HG02571 (cell line): ENCODE data around the gene BTG1.
"Not testable (repeated sequence)": the region's sequence is repeated elsewhere in the genome, so short reads cannot be mapped to it uniquely, and the experiment has no call there.

Experiments used
- ATAC-seq: cut with Tn5 transposase; IDR thresholded peaks from one replicate; pipeline ENCODE4 v1.9.1; 2021; ENCODE audit warnings: mild to moderate bottlenecking, moderate library complexity; ENCODE audit not compliant: unreplicated experiment

BTG1 gene

DNA sequence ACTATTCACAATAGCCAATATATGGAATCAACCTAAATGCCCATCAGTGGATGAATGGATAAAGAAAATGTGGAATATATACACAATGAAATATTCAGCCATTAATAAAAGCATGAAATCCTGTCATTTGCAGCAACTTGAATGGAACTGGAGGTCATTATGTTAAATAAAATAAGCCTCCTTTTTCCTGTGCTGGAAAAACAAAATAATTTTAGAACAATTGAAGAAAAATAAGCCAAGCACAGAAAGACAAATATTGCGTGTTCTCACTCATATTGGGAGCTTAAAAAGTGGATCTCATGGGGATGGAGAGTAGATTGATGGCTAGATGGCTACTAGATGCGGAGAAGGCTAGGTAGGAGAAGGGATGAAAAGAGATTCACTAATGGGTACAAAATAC, 6.3 kb upstream of the BTG1 start:
- no peak for ATAC-seq

DNA sequence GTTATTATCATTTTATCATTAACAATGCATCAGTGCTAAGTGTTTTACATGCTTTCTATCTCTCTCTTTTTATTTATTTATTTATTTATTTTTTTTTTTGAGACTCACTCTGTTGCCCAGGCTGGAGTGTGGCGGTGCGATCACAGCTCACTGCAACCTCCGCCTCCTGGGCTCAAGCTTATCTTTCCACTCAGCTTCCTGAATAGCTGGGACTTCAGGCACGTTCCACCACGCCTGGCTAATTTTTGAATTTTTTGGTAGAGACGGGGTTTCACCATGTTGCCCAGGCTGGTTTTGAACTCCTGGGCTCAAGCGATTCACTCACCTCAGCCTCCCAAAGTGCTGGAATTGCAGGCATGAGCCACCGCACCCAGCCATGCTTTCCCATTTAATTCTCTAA, 3.9 kb upstream of the BTG1 start:
- no peak for ATAC-seq

DNA sequence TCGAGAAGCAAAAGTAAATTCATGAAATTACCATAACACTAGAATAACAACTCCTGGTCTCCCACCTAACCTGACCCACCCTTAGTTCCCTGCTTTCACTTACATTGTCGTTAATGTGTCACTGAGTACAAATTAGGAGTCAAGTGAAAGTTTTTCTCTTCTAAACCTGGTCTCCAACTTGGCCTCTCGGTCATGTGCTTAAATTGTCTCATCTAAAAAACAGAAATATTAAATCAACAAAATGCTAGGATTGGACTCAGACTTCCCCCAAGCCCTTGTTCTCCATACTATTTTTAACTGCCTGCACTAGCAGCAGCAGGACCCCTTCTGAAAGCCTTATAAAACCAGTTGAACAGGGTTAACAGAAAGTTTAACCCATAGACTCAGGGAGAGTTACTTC, 1.8 kb upstream of the BTG1 start:
- ATAC-seq, result no peak

DNA sequence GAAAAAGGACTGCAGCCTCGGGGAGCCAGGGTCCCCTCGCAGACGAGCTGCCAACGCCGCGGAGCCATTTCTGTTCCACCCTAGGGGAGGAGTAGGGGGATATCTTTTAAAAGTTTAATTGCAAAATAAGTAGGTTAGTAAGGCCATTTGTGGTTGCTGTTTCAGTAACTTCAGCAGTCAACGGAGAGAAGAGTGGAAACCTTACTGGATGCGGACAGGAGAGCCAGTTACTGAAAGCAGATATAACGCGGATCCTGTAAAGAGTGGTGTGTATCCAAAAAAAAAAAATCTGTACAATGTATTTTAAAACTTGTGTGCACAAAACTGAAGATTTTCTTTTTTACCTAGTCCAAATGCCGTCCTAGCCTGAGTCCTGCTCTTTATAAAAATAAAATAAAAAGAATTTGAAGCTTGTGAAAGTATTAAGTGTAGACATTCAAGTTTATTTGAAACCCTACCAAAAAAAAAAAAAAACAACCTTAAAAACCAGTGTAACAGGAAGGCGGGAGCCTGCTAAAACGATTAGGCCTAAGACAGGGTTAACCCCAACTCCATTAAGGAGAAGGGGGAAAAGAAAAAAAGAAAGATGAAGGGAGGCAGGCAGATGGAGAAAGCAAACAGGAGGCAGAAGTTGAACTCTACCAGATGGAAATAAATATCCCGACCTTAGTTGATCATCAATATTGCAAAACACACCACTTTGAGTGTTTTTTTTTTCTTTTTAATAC, 1.0 kb upstream of the BTG1 start:
- no peak for ATAC-seq

DNA sequence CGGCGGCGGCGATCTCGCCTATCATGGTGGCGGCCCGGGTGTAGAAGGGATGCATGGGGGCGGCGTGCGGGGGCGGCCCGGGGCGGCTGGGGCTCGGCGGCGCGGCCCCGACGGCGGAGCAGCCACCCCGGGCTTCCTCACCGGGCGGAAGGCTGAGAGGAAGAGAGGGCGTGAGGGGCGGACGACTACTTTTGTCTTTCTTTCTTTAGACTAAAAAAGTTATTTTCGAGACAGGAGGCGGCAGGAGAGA, 240 bp downstream of the BTG1 start:
- ATAC-seq, result peak; percentile 7

DNA sequence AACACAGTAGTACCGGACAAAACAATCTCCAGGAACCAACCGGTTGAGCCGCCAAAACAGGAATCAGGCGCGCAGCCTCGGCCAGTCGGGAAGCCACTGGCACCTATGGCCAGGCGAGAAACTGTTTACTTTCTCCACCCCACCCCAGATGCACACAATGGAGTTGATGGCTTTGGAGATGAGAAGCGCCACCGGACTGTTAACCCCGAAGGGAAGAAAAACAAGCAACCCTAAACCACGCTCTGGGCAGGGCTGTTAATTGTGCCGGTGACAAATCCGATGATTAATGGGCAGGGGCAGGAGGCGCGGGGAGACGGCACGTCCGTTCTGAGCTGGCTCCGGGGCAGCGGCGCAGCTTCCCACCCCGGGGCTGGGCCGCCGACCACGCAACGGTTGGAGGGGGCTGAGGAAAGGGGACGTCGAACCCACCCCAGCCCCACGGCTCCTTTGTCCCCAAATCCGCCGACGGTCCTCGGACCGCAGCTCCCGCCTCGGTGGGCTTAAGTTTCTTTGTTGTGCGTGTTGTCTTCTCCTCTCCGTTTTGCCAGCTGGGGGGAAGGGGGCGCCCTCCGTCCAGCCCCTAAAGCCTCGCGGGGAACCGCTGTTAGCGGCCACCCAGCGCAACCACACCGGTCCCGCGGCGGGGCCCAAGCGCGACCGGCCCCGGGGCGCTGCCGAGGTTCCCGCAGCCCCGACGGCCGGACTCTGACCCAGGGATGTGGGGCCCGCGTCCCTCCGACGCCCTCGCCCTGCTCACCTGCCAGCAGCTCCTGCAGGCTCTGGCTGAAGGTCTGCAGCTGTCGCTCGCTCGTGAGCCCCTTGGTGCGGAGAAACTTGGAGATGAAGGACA, 790 bp downstream of the BTG1 start:
- ATAC-seq, result peak; percentile 3

DNA sequence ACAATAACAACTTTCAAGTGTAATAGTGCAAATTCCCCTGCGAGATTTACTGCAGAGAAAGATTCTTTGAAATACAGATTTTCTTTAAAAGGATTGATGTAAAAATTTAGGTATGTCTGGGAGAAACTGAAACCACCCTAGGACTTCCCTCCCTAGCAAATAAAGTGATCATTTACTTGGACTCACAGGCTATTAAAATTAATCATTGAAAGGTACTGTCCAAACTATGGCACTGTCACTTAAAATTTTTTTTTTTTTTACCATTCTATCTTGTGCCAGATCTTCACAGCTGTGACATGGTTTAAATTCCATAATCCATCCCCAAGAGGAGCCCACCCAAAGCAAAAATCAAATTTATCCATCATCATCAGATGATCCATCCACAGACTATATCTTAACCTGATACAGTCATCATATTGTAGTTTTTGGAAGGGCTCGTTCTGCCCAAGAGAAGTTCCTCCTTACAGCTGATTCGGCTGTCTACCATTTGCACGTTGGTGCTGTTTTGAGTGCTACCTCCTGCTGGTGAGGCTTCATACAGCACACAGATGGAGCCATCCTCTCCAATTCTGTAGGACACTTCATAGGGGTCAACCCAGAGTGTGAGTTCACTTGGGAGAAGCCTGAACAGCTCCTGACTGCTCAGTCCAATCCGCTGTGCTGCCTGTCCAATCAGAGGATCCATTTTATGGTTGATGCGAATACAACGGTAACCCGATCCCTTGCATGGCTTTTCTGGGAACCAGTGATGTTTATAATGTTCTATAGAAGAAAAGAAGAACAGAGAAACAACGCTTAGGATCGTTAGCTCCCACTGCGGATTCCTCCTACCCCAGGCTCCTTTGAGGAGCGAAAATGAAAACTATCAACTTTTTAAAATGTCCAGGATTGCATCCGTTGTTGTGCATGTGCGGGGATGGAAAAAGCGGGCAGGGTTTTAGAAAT, 1.7 kb downstream of the BTG1 start:
- ATAC-seq, result peak; percentile 15

DNA sequence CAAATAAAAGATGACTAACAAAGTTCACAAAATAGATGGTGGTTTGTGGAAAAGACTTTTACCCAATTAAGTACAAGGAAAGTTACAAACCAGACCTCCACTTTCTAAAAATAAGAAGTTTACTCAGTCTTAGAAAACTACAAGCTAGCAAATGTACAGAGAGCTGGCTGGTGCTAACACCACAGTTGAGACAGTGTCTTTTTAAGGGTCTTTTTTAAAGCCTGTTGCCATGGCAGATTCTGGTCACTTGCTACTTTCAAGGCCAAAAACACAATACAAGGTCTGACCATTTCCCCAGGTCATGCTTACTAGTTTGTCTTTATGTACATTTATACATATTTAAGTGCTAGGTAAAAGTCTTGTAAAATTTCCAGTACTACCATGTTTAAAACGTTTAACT, 2.4 kb downstream of the BTG1 start:
- ATAC-seq, result no peak

DNA sequence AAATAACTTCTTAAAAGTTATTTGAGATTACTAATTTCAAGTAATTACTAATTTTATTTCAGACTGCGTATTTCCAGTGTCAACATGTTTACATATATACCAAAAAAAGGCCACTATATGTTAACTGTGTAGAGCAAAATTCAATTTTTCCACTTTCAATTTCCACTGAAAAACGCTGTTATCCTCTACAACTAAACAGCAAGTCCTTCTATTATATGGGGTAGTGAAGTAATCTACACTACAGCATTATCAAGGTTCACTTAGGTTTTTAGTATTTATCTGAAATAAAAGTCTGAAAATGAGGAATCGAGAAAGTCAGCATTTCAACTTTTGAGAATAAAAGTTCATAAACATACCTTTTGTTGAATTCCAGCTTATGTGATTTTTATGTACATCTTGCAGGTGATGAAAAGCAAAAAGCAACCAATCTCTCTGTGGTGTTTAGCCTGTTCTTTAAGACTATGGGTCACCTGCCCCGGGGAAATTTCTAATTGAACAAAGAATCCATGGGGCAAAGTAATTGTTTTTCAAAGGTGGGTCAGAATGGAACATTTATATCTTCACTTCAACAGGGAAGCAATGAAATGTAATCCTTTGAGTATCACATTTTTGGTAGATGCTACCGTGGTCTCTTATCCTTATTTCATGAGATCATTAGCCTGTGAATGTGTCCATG, 3.3 kb downstream of the BTG1 start:
- no peak for ATAC-seq

DNA sequence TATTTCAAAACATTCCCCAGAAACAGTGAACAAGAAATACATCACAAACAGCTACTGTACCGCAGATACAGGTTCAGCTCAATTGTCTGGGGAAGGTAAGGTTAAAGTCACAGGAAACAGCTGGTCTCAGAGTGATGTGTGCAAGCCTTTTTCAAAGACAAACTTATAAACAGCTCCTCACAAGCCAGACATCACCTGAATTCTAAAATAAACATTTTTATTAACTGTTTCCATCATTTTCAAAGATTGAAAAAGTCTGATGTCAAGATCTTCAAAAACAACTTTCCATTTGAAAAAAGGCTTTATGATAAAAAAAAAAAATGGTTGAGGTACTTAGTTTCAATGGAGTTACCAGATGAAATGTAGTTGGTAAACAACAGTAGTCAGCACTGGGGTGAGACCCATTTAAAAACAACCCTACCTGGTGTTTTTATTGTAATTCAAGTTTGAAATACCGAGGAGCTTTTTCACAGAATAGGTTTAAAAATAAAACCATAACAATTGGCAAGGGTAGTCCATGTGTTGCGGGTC, 4.0 kb downstream of the BTG1 start:
- ATAC-seq, result no peak

DNA sequence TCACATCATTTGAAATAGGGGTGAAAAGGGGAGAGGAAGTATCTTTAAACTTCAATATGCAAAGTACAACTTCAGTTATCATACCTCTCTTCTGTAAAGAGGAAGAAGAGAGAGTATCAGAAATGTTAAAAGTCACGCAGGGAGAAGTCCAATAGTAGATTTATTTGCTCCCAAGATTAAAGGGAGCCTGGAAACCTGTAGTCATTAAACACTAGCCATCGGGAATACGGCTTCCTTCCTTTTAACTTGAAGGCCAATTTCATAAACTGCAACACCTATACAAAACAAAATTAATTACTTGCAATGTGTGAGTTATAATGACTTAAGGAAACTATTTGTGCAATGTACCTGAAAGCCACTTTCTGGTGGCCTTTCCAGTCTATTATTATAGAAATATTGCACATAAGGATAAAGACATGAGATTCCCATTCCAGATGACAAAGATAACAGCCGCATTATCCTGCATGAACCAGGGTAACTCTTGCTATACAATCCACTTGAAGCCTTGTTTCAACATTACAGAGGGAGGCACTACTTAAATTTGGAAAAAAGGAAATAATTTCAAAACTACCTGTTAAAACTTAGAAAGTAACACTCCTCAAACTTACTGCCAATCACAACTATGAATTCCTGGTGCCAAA, 4.6 kb downstream of the BTG1 start:
- no peak for ATAC-seq

DNA sequence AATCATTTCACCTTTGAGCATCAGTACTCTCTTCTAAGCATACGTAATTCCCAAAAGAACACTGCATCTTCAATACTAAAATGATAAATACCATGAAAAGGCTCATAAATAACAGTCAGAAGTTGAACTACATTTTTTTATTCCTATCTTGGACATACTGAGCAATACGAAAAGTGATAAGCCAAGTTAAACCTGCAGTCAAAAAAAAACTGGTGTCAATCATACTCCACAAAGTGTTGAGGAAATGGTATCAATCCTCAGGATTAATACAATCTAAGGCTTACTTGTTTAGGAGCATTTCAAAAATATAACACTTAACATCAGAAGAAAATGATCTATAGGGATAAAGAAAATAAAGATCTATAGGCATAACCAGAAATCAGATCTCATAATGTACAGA, 5.5 kb downstream of the BTG1 start:
- ATAC-seq, result no peak

DNA sequence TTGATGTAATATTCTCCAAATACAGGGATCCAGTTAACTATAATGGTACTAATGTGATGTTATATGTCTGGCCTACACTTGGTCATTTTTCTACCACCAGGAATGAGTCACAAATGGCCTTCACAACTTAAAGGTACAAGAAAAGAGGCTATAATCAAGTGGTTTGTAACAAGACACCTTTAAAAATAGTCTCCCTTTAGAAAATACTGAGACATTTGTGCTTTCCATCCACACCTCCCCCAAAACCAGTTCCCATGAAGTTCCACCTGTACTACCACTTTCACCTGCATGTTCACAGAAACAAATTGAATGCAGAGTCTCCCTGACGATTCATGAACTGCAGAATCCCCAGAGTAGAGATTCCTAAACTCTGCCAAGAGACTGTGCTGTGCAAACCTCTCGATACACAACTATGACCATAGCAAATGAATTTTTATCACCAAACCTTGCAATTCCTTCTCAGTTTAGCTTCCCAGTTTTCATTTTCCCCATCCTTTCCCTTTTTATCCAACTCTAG, 6.0 kb downstream of the BTG1 start:
- no peak for ATAC-seq

DNA sequence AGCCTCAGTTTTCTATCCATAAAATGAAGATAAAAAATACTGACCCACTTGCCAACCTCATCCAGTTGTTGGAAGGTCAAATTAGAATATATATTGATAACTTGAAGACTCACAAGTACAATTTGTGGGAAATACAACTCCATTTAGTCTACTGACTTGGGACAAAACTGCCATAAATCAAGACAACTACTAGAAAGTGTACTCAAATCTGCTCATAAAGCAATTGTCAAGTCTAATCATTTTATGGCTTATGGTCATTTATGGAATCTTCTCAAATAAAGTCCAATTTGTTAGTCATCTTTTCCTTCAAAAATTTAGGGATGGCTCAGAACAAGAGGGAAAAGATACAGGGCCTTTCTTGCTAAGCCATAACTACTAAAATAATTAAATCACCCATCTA, 7.0 kb downstream of the BTG1 start:
- ATAC-seq, result no peak

DNA sequence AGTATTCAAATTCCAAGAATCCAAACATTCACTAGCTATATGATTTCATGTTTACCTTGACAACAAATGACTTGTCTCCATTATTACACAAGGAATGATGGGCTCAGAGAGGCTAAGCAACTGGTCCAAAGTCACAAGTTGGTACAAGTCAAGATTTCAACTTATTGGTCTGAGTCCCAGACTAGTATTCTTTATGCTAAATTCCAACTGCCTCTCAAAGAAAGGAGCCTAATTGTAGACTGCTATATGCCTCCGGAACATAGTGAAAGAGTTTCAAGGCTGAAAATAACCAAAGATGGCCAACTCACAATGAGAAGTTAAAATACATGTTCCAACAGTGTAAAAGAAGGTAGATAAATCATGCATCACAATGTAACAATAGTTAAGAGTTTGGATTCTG, 7.5 kb downstream of the BTG1 start:
- ATAC-seq, result no peak

DNA sequence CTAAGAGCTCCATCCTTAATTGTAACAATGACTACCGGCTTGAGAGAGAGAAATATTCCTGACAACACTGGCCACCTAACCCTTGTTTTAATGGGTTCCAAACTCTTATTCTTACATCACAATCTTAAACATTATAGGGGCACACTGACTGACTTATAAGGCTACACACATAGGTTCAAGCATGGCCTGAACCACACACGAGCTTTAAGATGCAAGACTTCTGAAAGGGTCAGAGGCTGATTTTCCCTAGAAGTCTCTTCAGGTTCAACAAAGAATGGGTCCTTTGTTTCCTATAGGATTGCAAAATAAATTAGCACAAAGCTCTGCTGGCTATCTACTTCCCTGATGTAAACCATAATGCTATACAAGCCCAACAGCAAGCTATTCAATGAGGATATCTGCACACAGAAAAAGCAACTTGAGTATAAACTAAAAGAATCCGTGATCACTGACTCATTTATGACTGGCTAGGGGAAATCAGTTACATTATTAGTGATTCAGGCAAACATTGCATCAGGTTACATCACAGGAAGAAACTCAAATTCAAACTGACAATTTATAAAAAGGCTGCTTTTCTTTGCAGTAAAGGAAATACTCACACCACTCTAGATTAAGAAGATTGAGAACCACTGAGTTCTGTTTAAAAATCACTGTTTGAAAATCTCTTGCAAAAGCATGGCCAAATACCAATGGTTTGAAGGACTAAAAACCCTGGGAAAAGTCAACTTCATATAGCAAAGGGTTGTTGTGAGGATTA, 8.5 kb downstream of the BTG1 start:
- ATAC-seq, result no peak

DNA sequence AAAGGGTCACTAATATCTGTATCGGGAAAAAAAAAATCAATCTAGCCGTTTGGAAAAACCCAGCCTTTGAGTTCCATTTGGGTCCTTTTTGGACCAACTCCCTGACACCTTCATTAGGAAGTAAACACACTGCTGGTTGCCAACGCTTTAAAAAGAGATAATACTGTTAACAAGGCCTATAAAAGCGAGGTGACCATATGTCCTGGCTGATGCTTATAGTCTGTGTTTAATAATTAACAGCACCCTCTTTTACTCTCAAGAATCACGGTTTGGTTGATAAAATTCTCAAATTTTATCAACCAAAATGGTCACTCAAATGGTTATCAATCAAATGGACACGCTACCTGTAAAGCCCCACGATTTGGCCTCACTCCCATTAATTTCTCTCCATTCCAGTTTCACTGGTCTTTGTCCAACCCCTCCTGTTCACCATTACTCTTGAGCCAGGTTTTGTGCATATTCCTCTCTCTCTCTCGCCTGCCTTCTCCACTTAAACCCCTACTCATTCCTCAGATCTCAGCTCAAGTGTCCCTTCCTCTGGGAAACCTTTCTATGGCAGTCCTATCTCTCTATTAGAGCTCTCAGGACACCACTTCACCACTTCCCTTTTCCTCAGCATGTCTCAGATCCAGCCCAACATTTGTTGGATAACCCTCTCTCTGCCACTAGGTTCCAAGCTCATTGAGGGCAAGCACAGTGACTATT, 9.5 kb downstream of the BTG1 start:
- ATAC-seq, result no peak

DNA sequence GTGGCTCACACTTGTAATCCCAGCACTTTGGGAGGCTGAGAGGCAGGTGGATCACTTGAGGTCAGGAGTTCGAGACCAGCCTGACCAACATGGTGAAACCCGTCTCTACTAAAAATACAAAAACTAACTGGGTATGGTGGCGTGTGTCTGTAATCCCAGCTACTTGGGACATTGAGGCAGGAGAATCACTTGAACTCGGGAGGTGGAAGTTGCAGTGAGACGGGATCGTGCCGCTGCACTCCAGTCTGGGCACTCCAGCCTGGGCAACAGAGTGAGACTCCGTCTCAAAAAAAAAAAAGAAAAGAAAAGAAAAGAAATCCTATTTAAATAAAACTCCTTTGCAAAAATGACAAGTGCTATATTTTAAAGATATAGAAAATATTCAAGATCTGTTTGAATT, 10.1 kb downstream of the BTG1 start:
- ATAC-seq, result not testable (repeated sequence)
